Fibroblast of the conjunctiva (primary cell): ENCODE measurements around the gene PHAF1.

Source experiments
- DNase-seq: peaks from one replicate; pipeline ENCODE4 v3.0.0-alpha.2; 2010; ENCODE audit warnings: low read depth

Gene PHAF1

GRCh38 chr16:67196881-67197280, 87.1 kb downstream of the PHAF1 start:
- DNase-seq: no peak

- no peak for DNase-seq
Observed at GRCh38 chr16:67197704-67198103, 88.0 kb downstream of the PHAF1 start.
